HEK293 (cell line): ENCODE results near the gene ANKRD11.

Source experiments
- CTCF ChIA-PET: fragments of 350-600 bp; formaldehyde crosslinking; extraction: SDS; loops from one replicate; lab custom pipeline; 2021; ENCODE audit warnings: antibody characterized with exemption; lab: Yijun Ruan, JAX
- POLR2A ChIA-PET: fragments of 300-600 bp; formaldehyde crosslinking; extraction: SDS; loops from one replicate; lab custom pipeline; 2020; ENCODE audit warnings: antibody characterized with exemption, inconsistent platforms; lab: Yijun Ruan, JAX
- H3K27ac ChIP-seq: fragments of 200-500 bp; sonication (Bioruptor generic); 2 replicates; pipeline ENCODE4 v1.5.1; 2014; ENCODE audit warnings: low read depth, low read length, control low read depth, inconsistent platforms; ENCODE audit errors: extremely low read depth
- H3K36me3 ChIP-seq, 2 experiments: fragments of 200-500 bp in 1 of 2; sonication (Bioruptor generic) in 1 of 2; 1 replicate in 1 of 2; 2 replicates in 1 of 2; pipeline ENCODE4 v1.5.1; 2014 to 2017; ENCODE audit warnings: inconsistent platforms in 2 of 2, low read length in 2 of 2; ENCODE audit not compliant: control insufficient read depth in 2 of 2, insufficient read depth in 1 of 2
- H3K4me1 ChIP-seq: fragments of 200-500 bp; sonication (Bioruptor generic); 2 replicates; pipeline ENCODE4 v1.5.1; 2014; ENCODE audit warnings: mild to moderate bottlenecking, low read length, inconsistent platforms; ENCODE audit not compliant: control insufficient read depth, insufficient read depth
- H3K4me3 ChIP-seq: 2 replicates; pipeline ENCODE4 v1.5.1; 2011; ENCODE audit warnings: low read depth, mild to moderate bottlenecking, control low read depth, low read length, moderate library complexity
- H3K9me3 ChIP-seq: fragments of 200-500 bp; sonication (Bioruptor generic); 2 replicates; pipeline ENCODE4 v1.5.1; 2014; ENCODE audit warnings: low read depth, low read length, inconsistent platforms; ENCODE audit not compliant: control insufficient read depth, insufficient read depth
- AEBP2 ChIP-seq: fragments of 450-650 bp; formaldehyde crosslinking; IDR thresholded peaks from 2 replicates; pipeline ENCODE4 v1.5.1; 2016; ENCODE audit warnings: missing biosample characterization, missing genetic modification characterization, borderline replicate concordance
- IKZF3 ChIP-seq: fragments of 450-650 bp; IDR thresholded peaks from 2 replicates; pipeline ENCODE4 v1.5.0; 2018; ENCODE audit warnings: missing biosample characterization, mild to moderate bottlenecking, missing genetic modification characterization, moderate library complexity
- SCRT1 ChIP-seq: fragments of 450-650 bp; formaldehyde crosslinking; IDR thresholded peaks from 2 replicates; pipeline ENCODE4 v1.5.1; 2016; ENCODE audit warnings: missing biosample characterization, missing genetic modification characterization, borderline replicate concordance
- TRIM28 ChIP-seq: IDR thresholded peaks from 2 replicates; pipeline ENCODE4 v1.6.1; 2011; ENCODE audit warnings: low read length, control low read depth, borderline replicate concordance
- ZBTB49 ChIP-seq: fragments of 450-650 bp; formaldehyde crosslinking; IDR thresholded peaks from 2 replicates; pipeline ENCODE4 v1.5.1; 2016; ENCODE audit warnings: missing biosample characterization, missing genetic modification characterization, low read depth
- ZFHX2 ChIP-seq: fragments of 450-650 bp; formaldehyde crosslinking; conservative IDR thresholded peaks from 2 replicates; pipeline ENCODE4 v1.5.1; 2016; ENCODE audit warnings: missing biosample characterization, missing genetic modification characterization
- ZFP69B ChIP-seq: fragments of 450-650 bp; formaldehyde crosslinking; IDR thresholded peaks from 2 replicates; pipeline ENCODE4 v1.5.1; 2016; ENCODE audit warnings: missing biosample characterization, missing genetic modification characterization
- ZNF112 ChIP-seq: fragments of 450-650 bp; formaldehyde crosslinking; IDR thresholded peaks from 2 replicates; pipeline ENCODE4 v1.5.0; 2017; ENCODE audit warnings: missing biosample characterization, missing genetic modification characterization
- ZNF121 ChIP-seq: fragments of 450-650 bp; formaldehyde crosslinking; IDR thresholded peaks from 2 replicates; pipeline ENCODE4 v1.5.1; 2016; ENCODE audit warnings: missing biosample characterization, missing genetic modification characterization
- ZNF132 ChIP-seq: fragments of 450-650 bp; formaldehyde crosslinking; IDR thresholded peaks from 2 replicates; pipeline ENCODE4 v1.5.1; 2017; ENCODE audit warnings: missing biosample characterization, missing genetic modification characterization, borderline replicate concordance
- ZNF2 ChIP-seq: fragments of 450-650 bp; formaldehyde crosslinking; IDR thresholded peaks from 2 replicates; pipeline ENCODE4 v1.5.1; 2016; ENCODE audit warnings: missing biosample characterization, missing genetic modification characterization
- ZNF239 ChIP-seq: fragments of 450-650 bp; formaldehyde crosslinking; IDR thresholded peaks from 2 replicates; pipeline ENCODE4 v1.5.1; 2016; ENCODE audit warnings: missing biosample characterization, missing genetic modification characterization
- ZNF350 ChIP-seq: fragments of 450-650 bp; formaldehyde crosslinking; IDR thresholded peaks from 2 replicates; pipeline ENCODE4 v1.5.0; 2017; ENCODE audit warnings: missing biosample characterization, mild to moderate bottlenecking, missing genetic modification characterization
- ZNF521 ChIP-seq: fragments of 450-650 bp; formaldehyde crosslinking; IDR thresholded peaks from 2 replicates; pipeline ENCODE4 v1.5.1; 2017; ENCODE audit warnings: missing biosample characterization, mild to moderate bottlenecking, missing genetic modification characterization
- ZNF549 ChIP-seq: fragments of 450-650 bp; IDR thresholded peaks from 2 replicates; pipeline ENCODE4 v1.5.1; 2018; ENCODE audit warnings: missing biosample characterization, missing genetic modification characterization, mild to moderate bottlenecking, inconsistent platforms, moderate library complexity
- ZNF571 ChIP-seq: fragments of 450-650 bp; formaldehyde crosslinking; IDR thresholded peaks from 2 replicates; pipeline ENCODE4 v1.5.0; 2017; ENCODE audit warnings: missing biosample characterization, missing genetic modification characterization
- ZNF658 ChIP-seq: fragments of 450-650 bp; formaldehyde crosslinking; IDR thresholded peaks from 2 replicates; pipeline ENCODE4; 2016; ENCODE audit warnings: missing biosample characterization, missing genetic modification characterization
- ZNF707 ChIP-seq: fragments of 450-650 bp; formaldehyde crosslinking; IDR thresholded peaks from 2 replicates; pipeline ENCODE4 v1.5.1; 2016; ENCODE audit warnings: missing biosample characterization, missing genetic modification characterization
- ZSCAN5A ChIP-seq: fragments of 450-650 bp; formaldehyde crosslinking; IDR thresholded peaks from 2 replicates; pipeline ENCODE4 v1.5.1; 2016; ENCODE audit warnings: missing biosample characterization, missing genetic modification characterization
- TF ChIP-seq, protein P1 (sequence below): fragments of 450-650 bp; formaldehyde crosslinking; IDR thresholded peaks from 2 replicates; pipeline ENCODE4 v1.5.1; 2016; ENCODE audit warnings: missing biosample characterization, missing genetic modification characterization
- TF ChIP-seq, protein P2 (sequence below): fragments of 450-650 bp; formaldehyde crosslinking; IDR thresholded peaks from 2 replicates; pipeline ENCODE4 v1.5.1; 2016; ENCODE audit warnings: missing biosample characterization, missing genetic modification characterization

Gene ANKRD11

DNA sequence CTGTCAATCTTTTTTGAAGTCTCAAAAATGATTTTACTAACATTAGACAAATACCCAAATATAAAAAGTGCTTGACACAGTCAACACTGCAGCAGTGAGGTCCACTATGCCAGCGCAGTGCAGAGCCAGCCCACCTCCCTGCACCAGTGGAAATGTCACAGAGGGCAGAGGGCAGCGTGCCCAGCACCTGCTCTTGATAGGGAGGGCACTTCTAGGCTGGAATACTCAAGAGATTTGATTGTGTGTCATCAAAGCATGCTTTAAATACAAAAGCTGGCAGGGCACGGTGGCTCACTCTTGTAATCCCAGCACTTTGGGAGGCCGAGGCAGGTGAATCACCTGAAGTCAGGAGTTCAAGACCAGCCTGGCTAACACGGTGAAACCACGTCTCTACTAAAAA lies 136.0 kb downstream of the ANKRD11 start:
- no peaks in the 10 kb centered on the region for H3K9me3 ChIP-seq
- H3K27ac ChIP-seq, result no peak overlapping the region
- H3K36me3 ChIP-seq, result peaks cover 0 to 24% of the 10 kb centered on the region in 2 experiments; a peak in 2 of 3 replicates
- H3K4me3 ChIP-seq, result no peak overlapping the region
- CTCF ChIA-PET, result no interaction called here
- H3K4me1 ChIP-seq, result peaks cover 11% of the 10 kb centered on the region
- no peak for TF ChIP-seq ZNF571 (tag by site-specific recombination)
- no peak for TF ChIP-seq ZBTB49 (tag by site-specific recombination)
- no peak for TF ChIP-seq ZNF112 (tag by site-specific recombination)
- no peak for TF ChIP-seq ZFP69B (tag by site-specific recombination)
- TF ChIP-seq, protein P1, sequence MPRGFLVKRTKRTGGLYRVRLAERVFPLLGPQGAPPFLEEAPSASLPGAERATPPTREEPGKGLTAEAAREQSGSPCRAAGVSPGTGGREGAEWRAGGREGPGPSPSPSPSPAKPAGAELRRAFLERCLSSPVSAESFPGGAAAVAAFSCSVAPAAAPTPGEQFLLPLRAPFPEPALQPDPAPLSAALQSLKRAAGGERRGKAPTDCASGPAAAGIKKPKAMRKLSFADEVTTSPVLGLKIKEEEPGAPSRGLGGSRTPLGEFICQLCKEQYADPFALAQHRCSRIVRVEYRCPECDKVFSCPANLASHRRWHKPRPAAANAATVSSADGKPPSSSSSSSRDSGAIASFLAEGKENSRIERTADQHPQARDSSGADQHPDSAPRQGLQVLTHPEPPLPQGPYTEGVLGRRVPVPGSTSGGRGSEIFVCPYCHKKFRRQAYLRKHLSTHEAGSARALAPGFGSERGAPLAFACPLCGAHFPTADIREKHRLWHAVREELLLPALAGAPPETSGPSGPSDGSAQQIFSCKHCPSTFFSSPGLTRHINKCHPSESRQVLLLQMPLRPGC, result no peak
- no peak for TF ChIP-seq ZNF707
- no peak for TF ChIP-seq SCRT1 (tag by site-specific recombination)
- TF ChIP-seq ZSCAN5A, result no peak
- TF ChIP-seq, protein P2, sequence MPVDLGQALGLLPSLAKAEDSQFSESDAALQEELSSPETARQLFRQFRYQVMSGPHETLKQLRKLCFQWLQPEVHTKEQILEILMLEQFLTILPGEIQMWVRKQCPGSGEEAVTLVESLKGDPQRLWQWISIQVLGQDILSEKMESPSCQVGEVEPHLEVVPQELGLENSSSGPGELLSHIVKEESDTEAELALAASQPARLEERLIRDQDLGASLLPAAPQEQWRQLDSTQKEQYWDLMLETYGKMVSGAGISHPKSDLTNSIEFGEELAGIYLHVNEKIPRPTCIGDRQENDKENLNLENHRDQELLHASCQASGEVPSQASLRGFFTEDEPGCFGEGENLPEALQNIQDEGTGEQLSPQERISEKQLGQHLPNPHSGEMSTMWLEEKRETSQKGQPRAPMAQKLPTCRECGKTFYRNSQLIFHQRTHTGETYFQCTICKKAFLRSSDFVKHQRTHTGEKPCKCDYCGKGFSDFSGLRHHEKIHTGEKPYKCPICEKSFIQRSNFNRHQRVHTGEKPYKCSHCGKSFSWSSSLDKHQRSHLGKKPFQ (tag by site-specific recombination), result no peak
- no peak for TF ChIP-seq ZNF350 (tag by site-specific recombination)
- TF ChIP-seq ZNF239, result no peak
- TF ChIP-seq ZNF132 (tag by site-specific recombination), result no peak
- POLR2A ChIA-PET, result interaction anchor here (0.6 to 1.0 kb wide), 2 partner anchors 14 to 32 kb away, joined by 3 to 6 read pairs; no protein-coding TSS in a partner anchor

DNA sequence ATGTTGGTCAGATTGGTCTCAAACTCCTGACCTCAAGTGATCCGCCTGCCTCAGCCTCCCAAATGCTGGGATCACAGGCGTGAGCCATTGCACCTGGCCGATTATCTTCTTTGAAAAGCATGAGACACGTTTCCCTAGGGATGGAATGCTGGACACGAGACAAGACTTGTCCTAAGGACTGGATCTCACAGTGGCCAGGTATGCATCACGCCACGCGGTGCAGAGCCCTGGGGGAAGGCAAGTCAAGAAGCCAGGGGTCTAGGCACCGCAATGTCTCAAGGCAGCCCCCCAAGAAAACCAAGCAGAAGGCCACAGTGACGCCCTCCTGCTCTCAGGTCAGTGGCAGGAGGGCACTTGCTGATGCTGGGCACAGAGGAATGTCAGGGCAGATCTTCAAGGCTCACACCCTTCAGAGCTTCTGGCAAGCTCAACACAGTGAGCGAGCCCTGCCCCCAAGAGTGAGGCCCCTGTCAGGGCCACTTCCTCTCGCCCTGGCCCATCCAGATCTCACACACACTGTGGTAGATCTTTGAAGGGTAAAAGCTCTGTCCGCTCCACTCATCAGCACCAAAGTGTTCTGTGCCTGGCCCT lies 138.2 kb downstream of the ANKRD11 start:
- peaks cover 0 to 24% of the 10 kb centered on the region in 2 experiments; a peak in 2 of 3 replicates for H3K36me3 ChIP-seq
- TF ChIP-seq ZNF549 (tag by site-specific recombination) (no peak), IKZF3 (tag by site-specific recombination) (no peak), ZNF2 (tag by site-specific recombination) (no peak), ZFP69B (tag by site-specific recombination) (no peak), ZNF521 (no peak), AEBP2 (no peak), ZNF658 (tag by site-specific recombination) (no peak), TRIM28 (no peak), ZNF121 (tag by site-specific recombination) (no peak), ZFHX2 (tag by site-specific recombination) (no peak)
- H3K4me3 ChIP-seq, result no peak overlapping the region
- ChIA-PET POLR2A (no interaction called here), CTCF (no interaction called here)
- peaks cover 4% of the 10 kb centered on the region for H3K4me1 ChIP-seq
- H3K9me3 ChIP-seq, result no peaks in the 10 kb centered on the region
- no peak overlapping the region for H3K27ac ChIP-seq
